Measurements from ENCODE around the gene C14orf39. TPM values are rescaled to one million over a fixed set of nuclear protein-coding genes. Genes with fewer than 3 reads are reported as not detected.

C14orf39 gene
- total RNA-seq, 1 donor from 2014 or later, result 0.58 TPM

- H3K36me3 ChIP-seq (ENCODE audit: control insufficient read depth, insufficient read depth, low read length), result no peaks in the 10 kb centered on the region
Observed at GRCh38 chr14:60512973-60513571, 27.2 kb upstream of the C14orf39 start.

GRCh38 chr14:60512126-60512525 is 26.3 kb upstream of the C14orf39 start:
- Histone ChIP-seq H3K27me3 (ENCODE audit: control insufficient read depth, insufficient read depth, low read length) (peaks cover 91% of the 10 kb centered on the region), H3K36me3 (ENCODE audit: control insufficient read depth, insufficient read depth, low read length) (no peaks in the 10 kb centered on the region), H3K4me3 (ENCODE audit: low read depth, low read length) (no peak overlapping the region)
- TF ChIP-seq CTCF (IDR thresholded peaks at IDR 0.05; ENCODE audit: insufficient read depth, low read length, poor library complexity, severe bottlenecking), result no peak
- DNase-seq (ENCODE audit: low read depth), result no peak

More at GRCh38 chr14:60512973-60513571, 27.2 kb upstream of the C14orf39 start:
- peaks cover 83% of the 10 kb centered on the region for H3K27me3 ChIP-seq (ENCODE audit: control insufficient read depth, insufficient read depth, low read length)
- H3K4me3 ChIP-seq (ENCODE audit: low read depth, low read length), result no peak overlapping the region
- no peak for DNase-seq (ENCODE audit: low read depth)
- TF ChIP-seq CTCF (IDR thresholded peaks at IDR 0.05; ENCODE audit: insufficient read depth, low read length, poor library complexity, severe bottlenecking), result no peak

GRCh38 chr14:60510951-60511599 is 25.2 kb upstream of the C14orf39 start:
- TF ChIP-seq CTCF (IDR thresholded peaks at IDR 0.05; ENCODE audit: insufficient read depth, low read length, poor library complexity, severe bottlenecking), result no peak
- no peak for DNase-seq (ENCODE audit: low read depth)
- Histone ChIP-seq H3K27me3 (ENCODE audit: control insufficient read depth, insufficient read depth, low read length) (peaks cover 92% of the 10 kb centered on the region), H3K36me3 (ENCODE audit: control insufficient read depth, insufficient read depth, low read length) (no peaks in the 10 kb centered on the region), H3K4me3 (ENCODE audit: low read depth, low read length) (no peak overlapping the region)

- no peak for TF ChIP-seq CTCF (IDR thresholded peaks at IDR 0.05; ENCODE audit: insufficient read depth, low read length, poor library complexity, severe bottlenecking)
- Histone ChIP-seq H3K4me3 (ENCODE audit: low read depth, low read length) (no peak overlapping the region), H3K36me3 (ENCODE audit: control insufficient read depth, insufficient read depth, low read length) (no peaks in the 10 kb centered on the region), H3K27me3 (ENCODE audit: control insufficient read depth, insufficient read depth, low read length) (peaks cover 91% of the 10 kb centered on the region)
- no peak for DNase-seq (ENCODE audit: low read depth)
Observed at GRCh38 chr14:60510254-60510950, 24.5 kb upstream of the C14orf39 start.

- H3K27me3 ChIP-seq (ENCODE audit: control insufficient read depth, insufficient read depth, low read length), result peaks cover 84% of the 10 kb centered on the region
- no peak for DNase-seq (ENCODE audit: low read depth)
- no peaks in the 10 kb centered on the region for H3K36me3 ChIP-seq (ENCODE audit: control insufficient read depth, insufficient read depth, low read length)
- TF ChIP-seq CTCF (IDR thresholded peaks at IDR 0.05; ENCODE audit: insufficient read depth, low read length, poor library complexity, severe bottlenecking), result no peak
- no peak overlapping the region for H3K4me3 ChIP-seq (ENCODE audit: low read depth, low read length)
Observed at GRCh38 chr14:60509438-60510253, 23.8 kb upstream of the C14orf39 start.
